Common myeloid progenitor, CD34-positive (primary cell): Measurements from ENCODE around the gene CCL5.
A peak's percentile ranks its signal among the peaks of the same experiment; 100 is the strongest.

Experiments used
- CTCF ChIA-PET: fragments of 350-600 bp; sonication (Branson Sonifier 250); formaldehyde crosslinking; loops from one replicate; lab custom pipeline; 2021; ENCODE audit warnings: antibody characterized with exemption; lab: Charles Lee
- POLR2A ChIA-PET: fragments of 350-600 bp; sonication (Branson Sonifier 250); formaldehyde crosslinking; loops from one replicate; lab custom pipeline; 2021; ENCODE audit warnings: antibody characterized with exemption; lab: Charles Lee
- DNase-seq, 3 donors: peaks; one replicate each; pipeline versions ENCODE4 v3.0.0 to v3.0.0-alpha.2; 2013
- H3K27ac ChIP-seq, 2 experiments: 1 replicate in 1 of 2; 2 replicates in 1 of 2; pipeline ENCODE4 v1.7.0; 2013; ENCODE audit warnings: inconsistent platforms in 2 of 2, low read length in 2 of 2, mild to moderate bottlenecking in 2 of 2, low read depth in 1 of 2, moderate library complexity in 1 of 2; ENCODE audit not compliant: severe bottlenecking in 2 of 2, insufficient read depth in 1 of 2, poor library complexity in 1 of 2
- H3K27me3 ChIP-seq, 5 experiments: replicated peaks in 2 of 5; 1 replicate in 3 of 5; 2 replicates in 2 of 5; pipeline versions ENCODE4 v1.6.1 to v1.7.0; 2013; ENCODE audit warnings: low read length in 4 of 5, mild to moderate bottlenecking in 2 of 5, moderate library complexity in 2 of 5, inconsistent platforms in 1 of 5; ENCODE audit not compliant: insufficient read depth in 5 of 5, control insufficient read depth in 4 of 5
- H3K36me3 ChIP-seq, 4 experiments: 1 replicate in 2 of 4; 2 replicates in 2 of 4; pipeline versions ENCODE4 v1.6.1 to v1.7.0; 2013; ENCODE audit warnings: low read length in 3 of 4, control low read depth in 1 of 4, mild to moderate bottlenecking in 1 of 4; ENCODE audit not compliant: control insufficient read depth in 4 of 4, insufficient read depth in 4 of 4
- H3K4me1 ChIP-seq, 4 experiments: 1 replicate in 3 of 4; 2 replicates in 1 of 4; pipeline versions ENCODE4 v1.6.1 to v1.7.1; 2013; ENCODE audit warnings: low read length in 3 of 4, mild to moderate bottlenecking in 3 of 4, control low read depth in 1 of 4, inconsistent platforms in 1 of 4, moderate library complexity in 1 of 4; ENCODE audit not compliant: control insufficient read depth in 4 of 4, insufficient read depth in 4 of 4; ENCODE audit errors: control extremely low read depth in 1 of 4
- H3K4me3 ChIP-seq, 7 experiments: 1 replicate in 4 of 7; 2 replicates in 3 of 7; pipeline versions ENCODE4 v1.5.1 to v1.7.0; 2013; ENCODE audit warnings: mild to moderate bottlenecking in 7 of 7, low read length in 6 of 7, moderate library complexity in 6 of 7, inconsistent platforms in 2 of 7, low read depth in 2 of 7, control low read depth in 1 of 7; ENCODE audit not compliant: insufficient read depth in 4 of 7, control insufficient read depth in 1 of 7; ENCODE audit errors: extremely low read depth in 1 of 7
- H3K9me3 ChIP-seq, 5 experiments: 1 replicate in 4 of 5; 2 replicates in 1 of 5; pipeline versions ENCODE4 v1.6.1 to v1.7.1; 2013; ENCODE audit warnings: low read length in 4 of 5, mild to moderate bottlenecking in 2 of 5, inconsistent platforms in 1 of 5, low read depth in 1 of 5, moderate library complexity in 1 of 5; ENCODE audit not compliant: control insufficient read depth in 4 of 5, insufficient read depth in 2 of 5; ENCODE audit errors: control extremely low read depth in 1 of 5
- WGBS: methylation state at CpG from one replicate; pipeline ENCODE4 v1.1.5; 2013; ENCODE audit not compliant: insufficient coverage; 5-methylcytosine and 5-hydroxymethylcytosine counted together

Gene CCL5

GRCh38 chr17:35907691-35908090 lies 27.5 kb upstream of the CCL5 start:
- Histone ChIP-seq H3K27me3 (no peaks in the 10 kb centered on the region), H3K9me3 (no peaks in the 10 kb centered on the region), H3K4me3 (no peak overlapping the region), H3K36me3 (no peaks in the 10 kb centered on the region), H3K4me1 (no peaks in the 10 kb centered on the region), H3K27ac (no peak overlapping the region)
- 100% methylated on average over 4 of the region's 5 CpGs for WGBS
- ChIA-PET POLR2A (no interaction called here), CTCF (interaction anchor here (2.3 kb wide), 1 partner anchor 7 kb away, joined by 13 read pairs; no protein-coding TSS in a partner anchor)
- DNase-seq: no peak

GRCh38 chr17:35906926-35907637 lies 26.9 kb upstream of the CCL5 start:
- ChIA-PET POLR2A (no interaction called here), CTCF (interaction anchor here (2.3 kb wide), 1 partner anchor 8 kb away, joined by 13 read pairs; no protein-coding TSS in a partner anchor)
- Histone ChIP-seq H3K27me3 (no peaks in the 10 kb centered on the region), H3K9me3 (no peaks in the 10 kb centered on the region), H3K4me1 (no peaks in the 10 kb centered on the region), H3K27ac (no peak overlapping the region), H3K4me3 (no peak overlapping the region), H3K36me3 (no peaks in the 10 kb centered on the region)
- DNase-seq: no peak
- 97% methylated on average over 3 of the region's 3 CpGs for WGBS

GRCh38 chr17:35906191-35906925 lies 26.2 kb upstream of the CCL5 start:
- CTCF ChIA-PET: interaction anchor here (2.3 kb wide), 1 partner anchor 9 kb away, joined by 13 read pairs; no protein-coding TSS in a partner anchor
- H3K4me1 ChIP-seq: no peaks in the 10 kb centered on the region
- POLR2A ChIA-PET: no interaction called here

GRCh38 chr17:35903451-35903850 lies 23.3 kb upstream of the CCL5 start:
- no peaks in the 10 kb centered on the region for H3K27me3 ChIP-seq
- no peaks in the 10 kb centered on the region for H3K36me3 ChIP-seq
- no peak overlapping the region for H3K4me3 ChIP-seq
- DNase-seq: no peak
- peaks cover 0 to 19% (median 9%) of the 10 kb centered on the region in 4 experiments for H3K4me1 ChIP-seq
- POLR2A ChIA-PET: no interaction called here
- H3K9me3 ChIP-seq: no peaks in the 10 kb centered on the region
- no peak overlapping the region for H3K27ac ChIP-seq
- CTCF ChIA-PET: no interaction called here
- WGBS: 85% methylated on average over 3 of the region's 5 CpGs

More at GRCh38 chr17:35906191-35906925, 26.2 kb upstream of the CCL5 start:
- Histone ChIP-seq H3K27ac (no peak overlapping the region), H3K27me3 (no peaks in the 10 kb centered on the region), H3K9me3 (no peaks in the 10 kb centered on the region), H3K4me3 (no peak overlapping the region), H3K36me3 (no peaks in the 10 kb centered on the region)
- WGBS: 94% methylated on average over 3 of the region's 5 CpGs
- peak in 2 of 3 donors; percentile 37 to 50 for DNase-seq

- ChIA-PET POLR2A (interaction anchor here (0.6 kb wide), 1 partner anchor 1607 kb away, joined by 3 read pairs; no protein-coding TSS in a partner anchor), CTCF (interaction anchor here (0.6 to 1.4 kb wide), 4 partner anchors 9 to 37 kb away, joined by 3 to 4 read pairs (median 3); no protein-coding TSS in a partner anchor)
- Histone ChIP-seq H3K4me1 (peaks cover 0 to 27% (median 15%) of the 10 kb centered on the region in 4 experiments), H3K27me3 (no peaks in the 10 kb centered on the region), H3K36me3 (no peaks in the 10 kb centered on the region), H3K9me3 (no peaks in the 10 kb centered on the region), H3K27ac (no peak overlapping the region), H3K4me3 (no peak overlapping the region)
- WGBS: 96% methylated on average over 5 of the region's 9 CpGs
- no peak for DNase-seq
Observed at GRCh38 chr17:35901631-35902175, 21.5 kb upstream of the CCL5 start.

- CTCF ChIA-PET: interaction anchor here (0.6 to 1.4 kb wide), 4 partner anchors 10 to 36 kb away, joined by 3 read pairs; no protein-coding TSS in a partner anchor
Observed at GRCh38 chr17:35900708-35901480, 20.7 kb upstream of the CCL5 start.

More at GRCh38 chr17:35900708-35901480, 20.7 kb upstream of the CCL5 start:
- Histone ChIP-seq H3K4me1 (peaks cover 0 to 35% (median 23%) of the 10 kb centered on the region in 4 experiments), H3K4me3 (no peak overlapping the region), H3K9me3 (no peaks in the 10 kb centered on the region), H3K36me3 (no peaks in the 10 kb centered on the region), H3K27me3 (no peaks in the 10 kb centered on the region), H3K27ac (no peak overlapping the region)
- POLR2A ChIA-PET: no interaction called here
- peak in 1 of 3 donors; percentile 6 for DNase-seq
- WGBS: 57% methylated on average over 4 of the region's 11 CpGs
